ENCODE results near the gene LIN37.

- TF ChIP-seq CTCF (IDR thresholded peaks at IDR 0.05) (no peak), POLR2A (IDR thresholded peaks at IDR 0.05; ENCODE audit: low read depth) (no peak), POLR2AphosphoS5 (IDR thresholded peaks at IDR 0.05) (no peak)
These were observed 27.9 kb downstream of the LIN37 start for GRCh38 chr19:35776102-35776788.

Data from esophagus muscularis mucosa (tissue), 3 donors.